Small intestine (tissue), 7 donors: ENCODE results near the gene CCDC88C. TPM values are rescaled to one million over a fixed set of nuclear protein-coding genes. Genes with fewer than 3 reads are reported as not detected.

Experiments
- DNase-seq, 2 donors: peaks; one replicate each; pipeline versions ENCODE4 v3.0.0 to v3.0.0-alpha.2; 2013
- FAIRE-seq: peaks from 2 replicates; lab custom pipeline; 2012; peaks lifted over from hg19 to GRCh38; lab: Jason Lieb, UNC
- H3K27ac ChIP-seq, 3 donors: one replicate each; pipeline ENCODE4 v1.5.1; 2013; ENCODE audit warnings: low read length in 2 of 3, mild to moderate bottlenecking in 2 of 3, control low read depth in 1 of 3, inconsistent platforms in 1 of 3, low read depth in 1 of 3, moderate library complexity in 1 of 3
- H3K27me3 ChIP-seq, 3 donors: one replicate each; pipeline ENCODE4 v1.6.1; 2013; ENCODE audit warnings: low read length in 3 of 3, inconsistent platforms in 1 of 3; ENCODE audit not compliant: control insufficient read depth in 3 of 3, insufficient read depth in 3 of 3
- H3K36me3 ChIP-seq, 3 donors: one replicate each; pipeline ENCODE4 v1.6.1; 2013; ENCODE audit warnings: low read length in 3 of 3, inconsistent platforms in 1 of 3, low read depth in 1 of 3, mild to moderate bottlenecking in 1 of 3, moderate library complexity in 1 of 3; ENCODE audit not compliant: control insufficient read depth in 3 of 3, insufficient read depth in 2 of 3
- H3K4me1 ChIP-seq, 3 donors: one replicate each; pipeline ENCODE4 v1.6.1; 2013; ENCODE audit warnings: low read length in 2 of 3, inconsistent platforms in 1 of 3, low read depth in 1 of 3, mild to moderate bottlenecking in 1 of 3, moderate library complexity in 1 of 3; ENCODE audit not compliant: control insufficient read depth in 3 of 3, insufficient read depth in 2 of 3
- H3K4me3 ChIP-seq, 3 donors: one replicate each; pipeline ENCODE4 v1.5.1; 2013; ENCODE audit warnings: low read length in 3 of 3, control low read depth in 1 of 3, inconsistent platforms in 1 of 3, low read depth in 1 of 3, mild to moderate bottlenecking in 1 of 3, moderate library complexity in 1 of 3
- H3K9me3 ChIP-seq, 2 donors: one replicate each; pipeline ENCODE4 v1.6.1; 2013; ENCODE audit warnings: low read depth in 1 of 2, low read length in 1 of 2; ENCODE audit not compliant: control insufficient read depth in 2 of 2, insufficient read depth in 1 of 2
- WGBS, 3 donors: extraction: QIAGEN DNeasy Blood & Tissue Kit; methylation state at CpG; one replicate each; pipeline ENCODE4 v1.1.7; 2013; 5-methylcytosine and 5-hydroxymethylcytosine counted together
- polyA plus RNA-seq, 4 donors: library from polyadenylated mRNA; stranded (reverse) in 3 of 4; unstranded in 1 of 4; fragments of 200-250 nt in 3 of 4; fragments of 120-200 nt in 1 of 4; gene quantifications; one replicate each; pipeline versions ENCODE4 v1.2.1 to v1.2.3, GENCODE V29; 2013
- donor health status: healthy with polysubstance abuse.
- donor health status: control.
- donor health status: control.
- donor health status: Bipolar disorder and iron deficiency.
- donor health status: healthy.

Gene CCDC88C
- polyA plus RNA-seq, 4 donors = 13.2 to 25.9 (median 18.3) TPM

- H3K9me3 ChIP-seq = no peaks in the 10 kb centered on the region
- FAIRE-seq = no peak
- no peaks in the 10 kb centered on the region for H3K27me3 ChIP-seq
- 86 to 89% (median 89%) methylated on average over 12 of the region's 12 CpGs for WGBS, 3 donors
- H3K27ac ChIP-seq = no peak overlapping the region
- H3K36me3 ChIP-seq = peaks cover 0 to 88% (median 4%) of the 10 kb centered on the region in 3 donors
- peaks cover 9 to 24% (median 18%) of the 10 kb centered on the region in 3 donors for H3K4me1 ChIP-seq
- no peak overlapping the region for H3K4me3 ChIP-seq
- DNase-seq = no peak
Measured at GRCh38 chr14:91321131-91321530, 96.5 kb downstream of the CCDC88C start.

- no peaks in the 10 kb centered on the region for H3K9me3 ChIP-seq
- no peak for DNase-seq
- H3K4me3 ChIP-seq = no peak overlapping the region
- peaks cover 7 to 24% (median 18%) of the 10 kb centered on the region in 3 donors for H3K4me1 ChIP-seq
- peaks cover 0 to 90% (median 0%) of the 10 kb centered on the region in 3 donors for H3K36me3 ChIP-seq
- WGBS, 3 donors = 95 to 99% (median 97%) methylated on average over 9 of the region's 9 CpGs
- no peaks in the 10 kb centered on the region for H3K27me3 ChIP-seq
- H3K27ac ChIP-seq = no peak overlapping the region
- no peak for FAIRE-seq
Measured at GRCh38 chr14:91320266-91320665, 97.4 kb downstream of the CCDC88C start.

DNA sequence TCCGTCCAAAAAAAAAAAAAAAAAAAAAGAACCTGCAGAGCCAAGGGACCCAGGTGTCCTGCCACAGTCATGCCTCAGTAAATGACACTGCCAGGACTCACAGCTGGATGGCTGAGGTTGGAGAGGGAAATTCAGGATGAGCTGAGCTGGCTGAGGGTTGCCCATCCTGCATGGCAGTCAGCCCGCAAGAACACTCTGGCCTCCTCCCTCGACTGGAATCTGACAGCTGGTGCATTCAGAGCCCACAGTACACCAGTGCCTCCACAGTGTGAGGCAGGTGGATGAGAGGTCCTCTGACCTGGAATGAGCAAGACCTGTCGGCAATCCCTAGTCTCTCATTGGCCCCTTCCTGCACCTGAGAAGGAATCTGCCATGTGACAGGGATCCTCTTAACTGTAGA lies 98.7 kb downstream of the CCDC88C start:
- no peaks in the 10 kb centered on the region for H3K27me3 ChIP-seq

GRCh38 chr14:91317381-91318308 lies 100.0 kb downstream of the CCDC88C start:
- FAIRE-seq = no peak
- peak; percentile 86 to 93 for DNase-seq

More for the DNA sequence above, 98.7 kb downstream of the CCDC88C start:
- Histone ChIP-seq H3K27ac (no peak overlapping the region), H3K9me3 (no peaks in the 10 kb centered on the region), H3K4me1 (peaks cover 7 to 19% (median 18%) of the 10 kb centered on the region in 3 donors), H3K36me3 (peaks cover 0 to 90% (median 2%) of the 10 kb centered on the region in 3 donors), H3K4me3 (no peak overlapping the region)
- WGBS, 3 donors = 49 to 80% (median 62%) methylated on average over 3 to 4 of the region's 4 CpGs
- FAIRE-seq = no peak
- DNase-seq = no peak

GRCh38 chr14:91316761-91317160 lies 100.9 kb downstream of the CCDC88C start:
- no peaks in the 10 kb centered on the region for H3K9me3 ChIP-seq
- H3K4me3 ChIP-seq = no peak overlapping the region
- H3K4me1 ChIP-seq = peaks cover 7 to 15% (median 15%) of the 10 kb centered on the region in 3 donors
- H3K36me3 ChIP-seq = peaks cover 8 to 91% (median 9%) of the 10 kb centered on the region in 3 donors
- no peaks in the 10 kb centered on the region for H3K27me3 ChIP-seq
- FAIRE-seq (no peak), DNase-seq (no peak)
- peak overlapping the region; percentile 5 to 79 (median 50) for H3K27ac ChIP-seq
- WGBS, 3 donors = 96 to 100% (median 98%) methylated on average over 2 of the region's 2 CpGs

More at GRCh38 chr14:91317381-91318308, 100.0 kb downstream of the CCDC88C start:
- Histone ChIP-seq H3K36me3 (peaks cover 8 to 91% (median 9%) of the 10 kb centered on the region in 3 donors), H3K4me3 (no peak overlapping the region), H3K4me1 (peaks cover 7 to 15% (median 15%) of the 10 kb centered on the region in 3 donors), H3K27me3 (no peaks in the 10 kb centered on the region), H3K27ac (peak overlapping the region; percentile 46 to 79 (median 50)), H3K9me3 (no peaks in the 10 kb centered on the region)
- 17 to 24% (median 20%) methylated on average over 20 to 21 of the region's 21 CpGs for WGBS, 3 donors

DNA sequence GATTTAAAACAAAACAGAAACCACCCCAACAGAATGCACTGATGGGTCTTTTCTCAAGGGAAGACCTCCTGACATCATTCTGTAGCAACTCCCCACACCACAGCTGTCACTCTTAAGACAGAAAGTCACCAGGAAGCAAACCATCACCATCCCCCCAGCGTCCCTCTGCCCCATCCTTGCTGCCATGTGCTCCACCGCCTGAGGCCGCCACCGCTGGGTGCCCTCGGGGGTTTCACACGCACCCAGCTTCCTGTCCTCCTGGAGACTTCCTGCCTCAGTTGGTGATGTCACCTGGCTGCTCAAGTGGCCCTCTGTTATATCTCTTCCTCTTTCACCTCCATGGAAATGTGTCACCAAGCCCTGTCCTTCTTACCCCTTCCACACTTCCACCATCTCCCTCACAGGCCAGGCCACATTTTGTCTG lies 101.8 kb downstream of the CCDC88C start:
- H3K36me3 ChIP-seq = peaks cover 8 to 90% (median 9%) of the 10 kb centered on the region in 3 donors
- FAIRE-seq (no peak), DNase-seq (peak in 1 of 2 donors; percentile 50)
- H3K9me3 ChIP-seq = no peaks in the 10 kb centered on the region
- 66 to 74% (median 70%) methylated on average over 6 of the region's 6 CpGs for WGBS, 3 donors
- peak overlapping the region in 1 of 3 donors; percentile 63 for H3K27ac ChIP-seq
- H3K27me3 ChIP-seq = no peaks in the 10 kb centered on the region
- peaks cover 7 to 15% (median 15%) of the 10 kb centered on the region in 3 donors for H3K4me1 ChIP-seq
- H3K4me3 ChIP-seq = no peak overlapping the region

- no peaks in the 10 kb centered on the region for H3K9me3 ChIP-seq
- FAIRE-seq = no peak
- H3K4me1 ChIP-seq = peaks cover 7 to 15% (median 15%) of the 10 kb centered on the region in 3 donors
- DNase-seq = no peak
- H3K4me3 ChIP-seq = no peak overlapping the region
- H3K36me3 ChIP-seq = peaks cover 9 to 92% (median 10%) of the 10 kb centered on the region in 3 donors
- no peak overlapping the region for H3K27ac ChIP-seq
- 89 to 97% (median 94%) methylated on average over 14 of the region's 14 CpGs for WGBS, 3 donors
- no peaks in the 10 kb centered on the region for H3K27me3 ChIP-seq
Measured at GRCh38 chr14:91313852-91314251, 103.8 kb downstream of the CCDC88C start.

DNA sequence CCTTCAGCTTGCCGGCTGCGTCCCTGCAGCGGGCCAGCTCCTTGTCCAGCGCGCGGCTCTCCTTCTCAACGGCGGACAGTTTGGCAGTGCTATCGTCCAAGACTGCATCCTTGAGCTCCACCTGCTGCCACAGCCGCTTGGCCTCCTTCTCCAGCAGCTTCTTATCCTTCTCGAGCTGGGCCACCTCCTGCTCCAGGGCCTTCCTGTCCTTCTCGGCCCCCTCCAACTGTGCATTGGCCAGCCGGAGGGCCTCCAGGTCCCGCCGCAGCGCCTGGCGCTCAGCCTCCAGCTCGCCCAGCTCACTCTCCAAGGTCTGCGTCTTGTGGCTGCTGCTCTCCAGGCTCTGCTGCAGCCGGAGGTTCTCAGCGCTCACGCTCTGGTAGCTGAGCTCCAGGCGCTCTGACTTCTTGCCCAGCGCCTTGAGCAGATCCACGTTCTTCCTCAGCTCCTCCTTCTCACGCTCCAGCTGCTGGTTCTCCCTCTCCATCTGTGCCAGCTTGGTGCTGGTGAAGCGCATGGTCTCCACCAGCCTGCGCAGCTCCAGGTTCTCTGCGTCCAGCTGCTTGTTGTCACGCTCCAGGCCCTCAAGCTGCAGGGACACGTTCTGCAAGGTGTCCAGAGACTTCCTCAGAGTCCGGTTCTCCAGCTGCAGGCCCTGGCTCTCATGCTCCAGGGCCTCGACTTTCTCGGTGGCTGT lies 104.3 kb downstream of the CCDC88C start:
- 91 to 94% (median 93%) methylated on average over 34 of the region's 34 CpGs for whole genome bisulfite sequencing, 3 donors
- DNase-seq (no peak), FAIRE-seq (no peak)
- Histone ChIP-seq H3K27ac (no peak overlapping the region), H3K27me3 (no peaks in the 10 kb centered on the region), H3K4me3 (no peak overlapping the region), H3K9me3 (no peaks in the 10 kb centered on the region), H3K4me1 (peaks cover 7 to 15% (median 15%) of the 10 kb centered on the region in 3 donors), H3K36me3 (peaks cover 9 to 90% (median 12%) of the 10 kb centered on the region in 3 donors)
